Activated CD4-positive, CD25-positive, alpha-beta regulatory T cell treated with anti-CD3 and anti-CD28 coated beads, Interleukin-2, amount 50 U/mL, for 16 hours (primary cell): ENCODE measurements around the gene ATPAF1.

Experiments
- DNase-seq: peaks from one replicate; pipeline ENCODE4 v3.0.0-alpha.2; 2020; ENCODE audit warnings: low read depth, low spot score

The ATPAF1 gene

DNA sequence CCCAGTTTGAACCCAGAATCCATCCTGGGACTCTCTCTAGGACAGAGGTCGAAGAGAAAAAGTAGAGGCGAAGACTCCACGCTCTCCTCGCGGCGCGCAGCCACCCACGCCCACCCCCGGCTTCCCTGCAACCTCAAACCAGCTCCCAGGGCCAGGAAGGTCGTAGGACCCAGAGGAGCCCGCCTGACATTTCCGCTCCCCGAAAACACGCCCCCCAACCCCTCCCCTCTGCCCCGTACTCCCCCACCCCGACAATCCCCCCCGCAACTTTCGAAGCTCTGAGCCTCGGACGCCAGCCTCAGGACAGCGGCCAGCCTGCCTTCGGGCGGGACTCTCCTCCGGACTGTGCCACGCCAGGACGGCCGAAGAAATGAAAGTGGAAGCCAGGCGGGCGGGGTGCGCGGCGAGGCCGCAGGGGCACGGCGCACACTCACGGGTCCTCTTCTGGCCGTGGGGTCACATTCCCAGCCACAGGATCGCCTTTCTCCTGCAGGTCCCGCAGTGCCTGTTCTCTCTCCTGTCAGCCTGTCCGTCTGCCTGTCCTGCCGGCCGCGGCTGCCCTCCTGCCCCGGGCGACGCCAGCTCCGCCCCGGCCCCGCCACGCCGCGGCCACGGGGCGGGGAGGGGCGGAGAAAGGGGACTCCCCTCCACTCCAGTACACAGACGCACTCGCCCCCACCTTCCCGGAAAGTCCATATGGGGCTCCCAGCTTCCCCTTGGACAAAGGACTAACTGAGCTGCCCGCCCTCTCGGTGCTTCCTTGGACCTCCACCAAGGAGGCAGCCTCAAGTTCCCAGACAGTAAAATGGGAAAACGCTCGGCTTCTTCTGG lies 51.7 kb downstream of the ATPAF1 start, which contains the start of gene MOB3C:
Gene MOB3C (minus strand): TSS at position 535 of the 831 bp plus-strand sequence. CDS start 3,490 bp downstream, outside the sequence.
- peak; percentile 34 for DNase-seq

DNA sequence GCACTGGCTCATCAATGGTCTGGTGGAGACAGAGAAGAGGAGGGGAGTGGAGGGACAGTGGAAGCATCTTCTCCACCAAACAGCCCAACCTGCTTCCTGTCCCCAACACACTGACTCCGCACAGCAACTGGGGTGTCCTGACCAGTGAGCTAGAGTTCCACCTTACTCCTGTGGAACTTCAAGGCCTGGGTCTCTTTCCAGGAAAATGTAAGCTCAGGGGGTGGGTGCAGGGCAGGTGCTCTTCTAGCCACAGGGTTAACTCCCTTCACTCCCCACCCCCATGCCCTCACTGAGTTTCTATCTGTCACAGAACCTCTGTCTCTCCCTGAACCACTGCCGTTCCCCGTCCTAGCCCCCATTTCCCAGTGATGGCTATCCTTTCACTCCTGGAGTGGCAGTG lies 52.4 kb downstream of the ATPAF1 start:
- no peak for DNase-seq

DNA sequence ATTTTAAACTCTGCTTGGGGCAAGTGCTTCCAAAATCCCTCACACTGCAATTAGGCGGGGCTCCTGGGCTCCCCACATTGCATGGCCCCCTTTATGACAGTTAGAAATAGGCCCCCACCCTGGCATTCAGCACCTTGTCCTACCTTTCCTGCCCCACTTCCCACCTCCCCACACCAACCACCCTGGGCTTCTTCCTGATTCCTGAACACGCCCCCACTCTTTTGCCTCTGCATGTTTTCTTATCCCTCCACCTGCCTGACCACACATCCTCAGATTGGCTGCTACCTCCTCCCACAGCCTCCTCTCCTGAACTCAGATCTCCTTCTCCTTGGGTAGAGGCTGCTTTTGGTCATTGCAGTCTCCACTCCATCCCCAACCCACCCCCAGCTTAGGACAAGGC lies 53.1 kb downstream of the ATPAF1 start:
- no peak for DNase-seq

DNA sequence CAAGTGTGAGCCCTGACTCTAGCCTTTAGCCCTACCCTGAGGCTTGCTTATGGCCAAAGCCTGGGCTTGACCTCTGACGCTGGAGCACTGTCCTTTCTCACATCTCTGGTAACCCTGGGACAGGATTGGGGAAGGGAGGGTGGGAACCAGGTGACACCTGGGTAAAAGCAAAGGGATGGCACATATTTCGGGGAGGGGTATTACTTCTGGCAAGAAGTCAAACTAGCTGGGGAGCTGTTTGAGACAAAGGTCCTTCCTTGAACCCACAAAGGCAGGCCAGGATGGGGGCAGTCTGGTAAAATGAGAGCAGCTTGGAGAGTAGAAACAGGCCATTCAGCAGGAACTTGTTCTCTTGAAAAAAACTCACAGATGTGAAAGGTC lies 53.6 kb downstream of the ATPAF1 start:
- DNase-seq, result no peak

DNA sequence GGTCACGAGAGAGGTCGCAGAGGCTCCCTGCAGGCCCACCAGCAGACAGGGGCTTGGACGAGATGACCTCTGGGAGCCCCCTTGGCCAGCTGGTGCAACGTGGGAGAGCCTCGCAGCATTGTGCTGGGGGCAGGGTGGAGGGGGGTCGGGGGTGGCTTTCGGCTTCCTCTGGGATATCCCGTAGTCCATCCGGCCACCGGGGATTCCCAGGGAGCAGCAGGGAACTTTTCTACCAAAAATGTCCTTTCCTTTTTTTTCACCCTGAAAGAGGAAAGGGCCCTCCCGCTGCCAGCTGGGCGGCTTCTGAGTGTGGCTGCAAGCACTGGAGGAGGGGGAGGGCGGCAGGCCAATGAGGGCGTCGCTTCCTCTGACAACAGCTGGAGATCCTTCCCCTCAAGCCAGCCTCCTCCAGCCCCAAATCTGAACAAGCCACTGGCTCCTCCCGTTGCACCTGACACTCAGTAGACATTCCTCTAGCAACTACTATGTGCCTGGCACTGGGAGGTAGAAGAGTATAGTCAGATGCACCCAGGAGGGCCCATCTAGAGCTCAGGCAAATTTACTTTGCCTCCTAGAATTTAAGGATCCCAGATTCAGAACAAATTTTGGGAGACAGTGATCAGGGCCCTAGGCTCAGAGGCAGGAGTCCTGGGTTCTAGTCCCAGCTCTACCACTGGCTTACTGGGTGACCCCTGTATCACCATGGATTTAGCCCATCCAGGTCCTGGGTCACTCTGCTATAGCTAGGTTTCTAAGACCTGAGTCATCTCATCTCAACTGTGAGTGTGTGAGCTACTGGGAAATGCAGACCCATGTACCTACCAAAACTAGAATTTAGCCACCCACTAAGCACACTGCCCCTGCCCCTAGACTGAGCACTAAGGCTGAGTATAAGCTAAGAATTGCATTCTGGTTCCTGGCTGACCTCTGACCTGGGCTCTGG lies 54.2 kb downstream of the ATPAF1 start:
- DNase-seq, result no peak

DNA sequence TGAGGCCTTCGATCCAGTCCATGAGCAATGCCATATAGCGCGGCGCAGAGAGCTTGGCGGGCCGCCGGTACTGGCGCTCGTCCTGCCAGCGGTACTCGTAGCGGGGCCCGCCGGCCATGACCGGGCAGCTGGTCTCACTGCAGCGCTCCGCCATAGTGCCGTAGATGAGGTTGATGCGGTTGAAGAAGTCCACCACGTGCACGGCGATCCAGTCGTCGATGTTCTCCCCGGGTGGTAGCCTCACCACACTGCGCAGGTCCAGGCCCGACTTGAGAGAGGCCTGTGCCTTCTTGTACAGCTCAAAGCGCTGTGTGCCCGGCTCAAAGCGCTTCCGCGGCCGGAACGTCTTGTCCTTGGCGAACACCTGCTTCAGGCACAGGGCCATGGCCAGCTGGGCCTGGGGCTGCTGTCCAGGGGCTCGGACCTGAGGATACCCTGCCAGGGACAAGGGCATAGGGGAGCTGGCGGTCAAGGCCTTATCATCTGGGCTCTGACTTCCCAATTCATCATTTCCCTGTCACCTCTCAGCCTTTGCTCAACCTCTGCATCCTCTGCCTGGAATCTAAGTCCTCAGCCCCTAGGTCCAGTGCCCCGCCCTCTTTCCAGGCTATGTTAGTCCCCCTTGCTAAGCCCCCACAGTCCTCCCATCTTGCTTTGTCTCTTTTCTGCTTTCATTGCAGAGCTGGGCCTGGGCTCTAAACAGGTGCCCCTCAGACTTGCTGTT lies 55.1 kb downstream of the ATPAF1 start:
- no peak for DNase-seq

DNA sequence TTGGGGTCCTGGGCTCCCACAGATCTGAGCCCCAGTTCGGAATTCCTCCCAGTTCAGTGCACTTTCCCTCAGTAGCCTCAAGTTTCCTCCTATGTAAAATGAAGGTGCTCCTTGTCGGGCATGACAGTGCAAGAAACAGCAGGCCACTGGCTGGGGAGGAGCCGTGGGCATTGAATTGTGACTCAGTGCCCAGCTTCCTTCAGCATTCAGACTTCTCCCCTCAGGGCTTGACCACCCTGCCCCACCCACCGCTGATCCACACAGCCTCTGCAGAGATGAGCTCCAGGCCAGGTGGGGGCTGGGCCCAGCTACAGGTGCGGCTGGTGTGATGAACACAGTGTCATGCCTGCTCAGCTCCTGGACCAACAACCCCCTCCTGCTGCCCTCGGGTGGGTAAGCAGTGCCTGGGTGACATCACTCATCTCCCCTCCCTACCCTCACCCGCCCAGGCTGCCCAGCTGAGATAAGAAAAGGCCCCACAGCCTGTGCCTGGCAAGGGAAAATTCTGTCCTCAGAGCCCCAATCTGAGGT lies 56.4 kb downstream of the ATPAF1 start:
- no peak for DNase-seq

DNA sequence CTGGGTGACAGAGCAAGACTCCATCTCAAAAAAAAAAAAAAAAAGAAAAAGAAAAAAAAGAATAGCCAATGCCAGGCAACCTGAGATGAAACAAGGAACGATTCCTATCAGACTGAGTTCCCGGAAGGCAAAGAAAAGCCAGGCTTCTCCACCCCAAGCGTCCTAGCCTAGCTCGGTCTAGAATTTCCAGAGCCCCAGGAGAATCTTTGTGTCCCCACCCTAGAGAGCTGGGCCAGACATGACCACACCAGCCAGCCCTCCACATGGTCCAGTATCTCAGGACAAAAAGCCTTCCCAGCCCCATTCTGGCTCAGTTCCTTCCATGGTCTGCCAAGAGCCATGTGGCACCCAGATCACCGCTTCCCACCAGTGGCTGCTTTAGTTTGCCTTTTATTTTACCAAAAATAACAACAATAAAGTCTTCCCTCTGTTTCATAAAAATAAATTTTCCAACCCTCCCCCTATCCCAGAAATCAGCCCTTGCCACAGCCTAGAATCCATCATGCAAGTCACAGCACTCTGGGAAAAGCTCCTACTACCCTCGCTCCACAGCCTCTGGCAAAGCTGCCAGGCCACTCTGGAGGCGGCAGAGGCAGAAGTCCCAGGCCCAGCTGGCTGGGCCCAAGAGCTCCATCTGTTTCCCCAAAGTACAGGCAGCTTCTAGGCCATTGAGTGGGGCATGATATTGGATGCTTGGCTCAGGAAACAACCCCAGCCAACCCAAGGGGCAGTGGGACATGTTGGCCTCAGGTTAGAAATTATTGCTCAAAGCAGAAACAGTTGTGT lies 60.6 kb downstream of the ATPAF1 start:
- no peak for DNase-seq

DNA sequence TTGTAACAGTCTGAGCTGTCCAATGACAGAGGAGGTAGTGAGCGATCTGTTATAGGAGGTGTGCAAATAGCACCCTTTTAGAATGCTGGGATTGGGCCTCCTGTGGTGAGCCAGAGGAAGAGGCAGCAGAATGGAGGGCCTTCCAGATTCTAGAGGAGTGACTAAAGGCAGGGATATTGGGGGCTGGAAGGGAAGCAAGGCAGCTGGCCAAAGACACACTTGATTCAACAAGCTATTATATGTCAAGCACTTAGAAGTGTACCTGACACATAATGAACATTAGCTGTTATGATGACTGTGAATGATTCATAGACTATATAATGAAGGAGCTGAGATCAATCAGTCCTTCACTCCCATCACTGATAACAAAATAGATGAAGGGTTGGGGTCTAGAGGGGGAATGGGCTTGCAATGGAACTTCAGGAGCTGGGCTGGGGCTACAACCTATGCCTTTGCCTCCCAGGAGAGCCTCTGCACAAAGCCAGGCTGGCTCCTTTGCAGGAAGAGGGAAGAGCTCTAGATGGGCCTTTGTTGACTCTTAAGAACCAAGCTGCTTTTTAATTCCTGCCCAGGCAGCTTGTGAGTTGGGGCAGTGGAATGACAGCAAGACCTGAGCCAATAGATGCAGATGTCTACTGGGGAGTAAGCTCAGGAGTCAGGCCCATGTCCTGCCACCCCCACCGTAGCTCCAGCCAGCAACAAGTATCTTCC lies 61.8 kb downstream of the ATPAF1 start:
- DNase-seq, result no peak

DNA sequence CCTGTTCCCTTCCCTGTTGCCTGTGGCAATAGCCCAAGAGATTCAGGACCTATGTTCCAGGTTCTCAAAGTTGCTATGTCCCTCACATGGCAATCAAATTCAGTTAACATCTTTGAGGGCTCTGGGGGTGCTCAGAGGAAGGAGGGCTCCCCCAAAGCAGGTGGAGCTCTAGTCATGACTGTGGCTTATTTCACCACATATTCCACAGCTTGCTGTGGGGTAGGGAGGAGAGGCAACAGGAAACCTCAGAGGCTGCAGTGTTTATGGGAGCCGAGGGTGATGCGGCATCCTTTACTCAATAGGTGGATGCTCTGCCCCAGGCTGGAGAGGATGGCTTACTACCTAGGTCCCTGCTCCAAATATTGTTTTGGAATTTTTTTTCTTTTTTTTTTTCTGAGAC lies 62.9 kb downstream of the ATPAF1 start:
- no peak for DNase-seq

DNA sequence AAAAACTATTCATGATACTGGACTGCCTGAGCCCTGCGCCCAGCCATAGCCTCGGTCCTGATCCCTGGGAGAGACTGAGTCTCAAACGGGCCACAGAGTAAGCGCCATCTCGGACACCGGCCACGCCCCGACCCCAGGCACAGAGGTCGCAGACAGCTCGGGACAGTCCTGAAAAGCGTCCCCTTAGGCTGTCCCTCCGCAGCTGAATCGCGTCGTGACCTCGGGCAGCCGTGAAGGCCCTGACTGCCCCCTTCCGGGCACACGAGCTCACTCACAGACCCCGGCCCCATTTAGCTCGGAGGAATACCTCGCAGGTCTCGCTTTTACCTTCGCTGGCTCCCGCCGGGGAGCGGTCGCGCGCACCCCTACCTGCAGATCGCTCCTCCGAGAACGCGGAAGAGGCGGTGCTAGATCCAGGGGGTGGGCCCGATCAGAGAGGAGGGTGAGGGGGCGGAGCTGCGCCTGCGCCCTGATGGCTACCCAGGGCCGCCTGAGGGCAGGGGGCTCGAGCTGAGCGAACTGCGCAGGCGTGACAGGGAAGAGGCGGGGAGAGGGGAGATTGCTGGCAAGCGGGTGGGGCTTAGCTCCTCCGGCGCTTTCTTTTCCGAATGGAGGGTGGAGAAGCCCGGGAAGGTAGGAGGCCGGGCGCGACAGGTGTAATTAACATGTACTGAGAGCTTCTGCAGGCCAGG lies 64.2 kb downstream of the ATPAF1 start, which contains the start of gene MKNK1:
Gene MKNK1 (minus strand): TSS at position 411 of the 692 bp plus-strand sequence. CDS start 20,941 bp downstream, outside the sequence.
- DNase-seq, result peak; percentile 94

DNA sequence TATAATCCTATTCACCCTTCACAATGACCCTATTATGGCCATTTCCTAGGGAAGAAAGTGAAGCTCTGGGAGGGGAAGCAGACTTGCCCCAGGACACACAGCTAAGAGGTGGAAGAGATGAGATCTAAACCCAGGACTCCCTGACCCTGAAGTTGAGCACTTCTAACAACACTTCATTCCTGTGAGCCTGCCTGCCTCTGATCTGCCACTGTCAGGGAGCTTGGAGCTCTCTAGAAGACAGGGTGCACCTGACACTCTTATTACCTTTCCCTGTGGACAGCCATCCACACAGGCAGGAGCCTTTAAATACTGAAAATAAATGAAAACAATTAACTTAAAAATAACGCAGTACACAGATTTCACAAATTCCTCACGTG lies 64.7 kb downstream of the ATPAF1 start:
- DNase-seq, result no peak

DNA sequence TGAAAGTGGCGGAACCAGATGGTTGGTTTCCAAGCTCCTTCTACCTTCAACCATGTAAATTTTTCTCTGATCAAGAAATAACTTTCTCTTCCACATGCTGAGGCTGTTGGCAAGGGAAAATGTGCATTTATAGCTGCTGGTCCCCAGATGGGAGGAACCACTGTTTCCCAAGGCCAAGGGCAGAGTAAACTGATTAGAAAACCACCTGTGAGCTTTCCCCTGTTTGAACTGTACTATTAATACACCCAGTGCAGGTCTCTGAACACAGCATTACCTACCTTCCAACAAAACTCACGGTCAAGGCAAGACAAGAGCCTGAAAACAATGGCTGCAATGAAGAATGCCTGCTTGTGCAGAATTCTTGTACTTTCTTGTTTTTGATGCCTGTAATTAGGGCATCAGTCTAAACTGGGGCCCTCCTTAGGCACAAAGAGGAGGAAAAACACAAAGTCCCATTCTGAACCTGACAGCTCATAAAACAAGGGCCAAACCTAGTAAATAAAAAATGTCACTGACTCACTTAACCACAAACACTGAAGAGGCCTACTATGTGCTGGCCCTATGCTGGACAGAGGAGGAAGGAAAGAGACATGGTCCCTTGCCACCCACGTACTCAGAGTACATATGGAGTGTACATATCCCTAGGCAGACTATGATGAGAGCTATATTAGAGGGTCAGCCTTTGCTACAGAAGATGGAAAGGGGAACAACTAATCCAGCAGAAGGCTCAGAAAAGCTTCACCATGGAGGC lies 66.7 kb downstream of the ATPAF1 start:
- DNase-seq, result no peak

DNA sequence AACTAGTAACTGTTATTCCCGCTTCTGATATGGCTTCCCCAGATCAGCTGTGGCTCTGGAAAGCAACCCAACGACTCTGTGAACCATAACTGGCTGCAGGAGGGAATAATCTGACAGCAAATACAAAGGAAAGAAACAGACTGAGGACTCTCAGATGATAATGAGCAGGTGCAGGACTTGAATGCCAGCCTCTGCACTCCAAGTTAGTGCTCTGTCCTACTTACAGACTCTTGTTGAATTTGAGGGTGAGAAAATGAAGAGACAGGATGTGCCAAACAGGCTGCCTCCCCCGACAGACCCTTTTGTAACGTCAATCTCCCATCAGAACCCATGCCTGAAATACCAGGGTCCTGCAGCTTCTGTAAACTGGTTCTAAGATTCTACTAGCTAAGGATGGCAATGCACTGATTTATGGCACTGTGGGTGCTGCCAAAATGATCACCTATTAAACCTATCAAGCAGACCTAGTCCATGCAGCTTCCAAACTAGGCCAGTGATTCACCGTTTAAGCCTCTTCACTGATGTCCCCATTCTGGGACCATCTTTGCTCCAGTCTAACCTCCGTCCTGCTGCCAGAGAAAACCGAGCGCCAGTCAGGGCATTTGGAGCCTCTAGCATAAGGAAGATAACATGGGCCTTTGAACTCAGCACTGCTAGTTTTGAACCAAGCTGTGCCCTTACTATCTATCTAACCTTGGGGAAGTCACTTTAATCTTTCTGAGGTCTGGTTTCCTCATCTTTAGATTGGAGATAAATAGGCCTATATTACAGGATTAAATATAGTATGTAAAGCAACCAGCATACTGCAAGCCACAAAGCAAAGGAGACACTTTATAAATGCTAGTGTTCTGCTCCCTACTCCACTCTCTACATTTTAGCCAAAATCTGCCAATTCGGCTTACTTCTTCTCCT lies 68.8 kb downstream of the ATPAF1 start:
- no peak for DNase-seq

DNA sequence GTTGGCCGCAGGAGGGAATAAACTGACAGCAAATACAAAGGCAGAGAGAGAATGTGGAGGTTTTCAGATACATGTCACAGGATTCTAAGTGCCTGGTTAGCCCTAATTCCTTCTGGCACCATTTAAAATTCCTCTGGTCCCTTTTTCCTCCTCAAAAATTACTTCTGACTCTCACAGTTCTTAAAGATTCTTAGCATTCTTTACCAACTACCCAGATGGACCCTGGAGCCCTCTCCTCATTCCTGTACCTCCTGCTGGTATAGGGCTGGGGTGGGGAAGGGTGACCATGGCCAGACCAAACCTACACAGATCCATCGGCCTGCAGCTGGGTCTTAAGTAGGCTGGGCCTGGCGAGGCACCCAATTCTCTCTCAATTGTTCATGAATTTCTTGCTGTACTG lies 71.3 kb downstream of the ATPAF1 start:
- DNase-seq, result no peak

DNA sequence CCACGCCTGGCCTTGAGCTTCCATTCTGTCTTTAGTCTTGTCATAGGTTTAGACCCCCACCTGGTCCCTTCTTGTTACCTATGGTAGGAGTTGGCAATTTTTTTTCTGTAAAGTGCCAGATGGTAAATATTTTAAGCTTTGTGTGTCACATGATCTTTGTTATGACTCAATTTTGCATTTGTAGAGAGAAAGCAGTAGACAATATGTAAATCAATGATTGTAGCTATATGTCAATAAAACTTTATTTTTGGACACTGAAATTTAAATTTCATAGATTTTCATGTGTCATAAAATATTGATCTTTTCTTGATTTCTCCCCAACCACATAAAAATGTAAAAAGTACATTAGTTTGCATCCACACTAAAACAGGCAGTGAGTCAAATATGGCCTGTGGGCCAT lies 72.1 kb downstream of the ATPAF1 start:
- DNase-seq, result no peak

DNA sequence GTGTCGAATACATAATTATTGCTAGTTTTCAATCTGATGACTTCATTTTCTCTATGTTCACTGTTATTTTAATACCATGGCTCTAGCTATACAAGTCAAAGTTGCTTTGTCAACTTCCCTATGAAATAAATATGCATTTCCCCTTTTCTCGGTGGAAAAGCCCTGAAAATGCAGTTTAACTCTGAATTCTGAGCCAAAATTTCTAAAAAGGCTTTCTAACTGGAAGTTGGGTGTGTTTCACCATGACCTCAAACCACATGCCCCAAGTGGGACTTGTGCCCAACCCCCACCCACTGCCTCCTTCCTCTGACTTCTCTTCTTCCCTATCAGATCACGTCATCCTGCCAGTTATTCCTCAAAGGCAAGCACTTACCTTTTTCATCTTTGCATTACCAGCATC lies 73.0 kb downstream of the ATPAF1 start:
- no peak for DNase-seq

DNA sequence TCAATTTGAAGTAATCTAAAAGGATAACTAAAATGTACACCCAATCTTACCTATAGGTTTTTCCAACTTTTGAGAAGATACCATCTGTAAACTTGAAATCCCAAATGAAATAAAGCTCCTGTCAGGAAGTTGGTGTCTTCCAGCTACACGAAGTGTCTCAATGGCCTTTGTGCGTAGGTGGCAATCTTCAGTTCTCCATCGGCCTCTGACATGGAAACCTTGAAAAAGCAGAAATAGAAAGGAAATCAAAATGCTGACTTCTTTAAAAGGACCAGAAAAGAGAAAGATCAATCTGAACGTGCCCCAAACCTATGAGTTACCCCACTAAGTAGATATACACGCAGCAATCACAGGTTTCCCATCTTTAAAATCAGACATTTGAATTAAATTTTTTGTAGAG lies 74.1 kb downstream of the ATPAF1 start:
- no peak for DNase-seq
